ENCODE measurements around the gene NACC2.
A peak's percentile ranks its signal among the peaks of the same experiment; 100 is the strongest.

NACC2 gene

GRCh38 chr9:136059321-136059791 lies 35.7 kb downstream of the NACC2 start:
- H3K4me3 ChIP-seq (ENCODE audit: low read depth, low read length), result no peak overlapping the region

- no peak overlapping the region for H3K4me3 ChIP-seq (ENCODE audit: low read depth, low read length)
Measured at GRCh38 chr9:136058801-136059302, 36.2 kb downstream of the NACC2 start.

DNA sequence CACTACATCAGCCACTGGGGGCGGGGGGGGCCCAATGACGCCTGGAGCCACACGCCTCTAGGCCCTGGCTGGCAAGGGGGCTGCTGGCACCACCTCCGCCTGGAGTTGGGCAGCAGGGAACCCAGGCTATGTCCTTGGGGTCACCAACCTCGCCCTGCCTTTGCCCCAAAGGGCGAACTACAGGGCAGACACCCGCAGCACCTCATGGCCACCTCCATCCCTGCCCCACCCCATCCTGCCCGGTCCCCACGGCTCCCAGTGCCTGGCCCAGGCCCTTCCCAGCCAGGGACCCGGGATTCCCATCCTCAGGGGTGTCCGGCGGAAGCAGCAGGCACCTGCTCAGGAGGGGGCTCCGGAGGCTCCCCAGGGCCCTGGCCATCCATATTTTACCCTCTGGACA lies 37.0 kb downstream of the NACC2 start:
- H3K4me3 ChIP-seq (ENCODE audit: low read depth, low read length), result no peak overlapping the region

GRCh38 chr9:136057236-136058081 lies 37.6 kb downstream of the NACC2 start:
- no peak overlapping the region for H3K4me3 ChIP-seq (ENCODE audit: low read depth, low read length)

GRCh38 chr9:136056546-136057235 lies 38.4 kb downstream of the NACC2 start:
- no peak overlapping the region for H3K4me3 ChIP-seq (ENCODE audit: low read depth, low read length)

- no peak overlapping the region for H3K4me3 ChIP-seq (ENCODE audit: low read depth, low read length)
Measured at GRCh38 chr9:136055715-136056545, 39.2 kb downstream of the NACC2 start.

DNA sequence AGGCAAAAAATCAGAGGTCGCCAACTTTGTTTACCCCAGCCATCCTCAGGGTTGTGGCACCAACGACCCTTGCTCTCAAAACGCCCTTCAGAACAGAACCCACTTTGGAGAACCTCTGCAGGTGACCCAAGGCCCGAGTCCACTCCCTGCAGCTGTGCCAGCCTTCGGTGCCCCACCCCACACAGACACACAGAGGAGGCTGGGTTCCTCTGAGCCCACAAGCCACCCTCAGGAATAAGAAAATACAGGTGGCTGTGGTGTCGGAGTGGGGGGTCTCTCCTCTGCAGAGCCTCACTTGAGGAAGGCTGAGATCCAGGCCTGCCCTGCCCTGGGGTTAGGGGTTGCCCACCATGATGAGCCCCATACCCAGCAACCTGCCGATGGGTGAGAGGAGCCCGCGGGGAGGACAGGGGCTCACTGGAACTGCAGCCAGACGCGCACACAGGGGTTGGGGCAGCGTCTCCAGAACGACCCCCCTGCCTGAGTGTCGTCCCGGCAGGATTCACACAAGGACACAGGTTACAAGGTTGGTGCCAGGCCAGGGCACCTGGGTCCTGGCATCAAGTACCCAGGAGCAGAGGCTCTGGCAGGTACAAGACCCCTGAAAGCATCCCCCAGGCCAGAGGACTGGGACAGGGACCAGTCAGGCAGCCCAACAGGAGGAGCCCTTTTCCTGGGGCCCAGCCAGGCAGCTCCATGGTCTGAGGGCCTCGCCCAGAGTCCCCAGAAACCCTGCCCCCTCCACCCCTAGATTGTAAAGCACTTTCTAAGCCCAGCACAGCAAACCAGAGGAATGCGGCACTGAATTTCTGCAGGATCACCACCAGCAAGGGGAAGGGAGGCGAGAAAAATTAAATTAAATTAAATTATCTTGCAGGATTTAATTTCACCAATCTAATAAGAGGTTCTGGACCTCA lies 40.0 kb downstream of the NACC2 start:
- no peak overlapping the region for H3K4me3 ChIP-seq (ENCODE audit: low read depth, low read length)

DNA sequence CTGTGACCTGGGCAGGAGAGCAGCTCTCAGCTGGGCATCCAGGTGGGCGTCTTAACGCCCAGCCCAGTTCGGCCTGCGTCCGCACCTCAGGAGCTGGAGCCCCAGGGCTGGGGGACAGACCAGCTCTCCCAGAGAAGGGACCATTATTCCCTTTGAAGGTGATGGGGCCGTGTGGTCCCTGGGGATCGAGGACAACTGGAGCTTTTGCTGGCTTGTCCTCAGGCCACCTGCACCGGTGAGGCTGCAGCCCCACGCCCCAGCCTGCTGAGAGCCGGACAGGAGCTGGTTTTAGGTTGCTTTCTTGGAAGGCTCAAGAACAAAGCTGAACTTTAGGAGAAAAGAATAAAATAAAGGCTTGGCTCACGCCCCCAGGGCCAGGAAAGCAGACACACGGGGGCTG lies 40.9 kb downstream of the NACC2 start:
- no peak overlapping the region for H3K4me3 ChIP-seq (ENCODE audit: low read depth, low read length)

GRCh38 chr9:136053757-136054142 lies 41.3 kb downstream of the NACC2 start:
- H3K4me3 ChIP-seq (ENCODE audit: low read depth, low read length), result no peak overlapping the region

- no peak overlapping the region for H3K4me3 ChIP-seq (ENCODE audit: low read depth, low read length)
Measured at GRCh38 chr9:136052991-136053756, 41.9 kb downstream of the NACC2 start.

- no peak overlapping the region for H3K4me3 ChIP-seq (ENCODE audit: low read depth, low read length)
Measured at GRCh38 chr9:136052472-136052880, 42.6 kb downstream of the NACC2 start.

- H3K4me3 ChIP-seq (ENCODE audit: low read depth, low read length), result peak overlapping the region; percentile 47
Measured at GRCh38 chr9:136051837-136052471, 43.1 kb downstream of the NACC2 start.

GRCh38 chr9:136051453-136051836 lies 43.6 kb downstream of the NACC2 start:
- H3K4me3 ChIP-seq (ENCODE audit: low read depth, low read length), result peak overlapping the region; percentile 47

DNA sequence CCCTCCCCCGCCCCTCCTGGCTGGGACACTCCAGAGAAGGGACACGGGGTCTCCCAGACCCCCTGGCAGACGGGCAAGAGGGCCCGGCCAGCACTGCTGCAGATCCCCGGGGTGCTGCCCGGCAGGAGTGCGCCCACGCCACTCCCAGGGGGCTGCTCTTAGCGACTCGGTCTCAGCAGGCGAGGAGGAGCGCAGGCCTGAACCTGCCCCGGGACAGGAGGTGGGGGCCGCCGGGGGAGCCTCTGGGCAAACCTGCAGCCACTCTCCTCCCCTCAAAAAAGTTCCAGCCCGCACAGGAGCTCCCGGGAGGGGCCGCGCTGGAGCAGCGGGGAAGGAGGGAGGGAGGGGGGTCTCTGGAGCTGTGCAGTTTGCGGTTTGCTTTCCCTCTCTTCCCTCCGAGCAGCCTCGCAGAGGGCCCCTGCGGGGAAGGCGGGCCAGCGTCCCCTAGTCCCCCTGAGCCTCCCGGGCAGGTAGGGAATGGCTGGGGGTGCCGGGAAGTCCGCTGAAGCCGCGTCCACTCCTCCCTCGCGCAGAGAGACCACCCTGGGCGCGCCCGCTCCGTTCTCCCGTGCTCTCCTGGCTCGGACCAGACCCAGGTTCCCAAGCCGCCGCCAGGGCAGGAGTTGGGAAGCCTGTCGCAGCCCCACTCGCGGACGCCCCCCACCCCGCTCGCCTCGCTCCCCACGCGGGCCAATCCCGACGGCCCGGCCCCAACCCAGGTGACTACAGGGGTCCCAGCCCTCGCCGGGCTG lies 44.2 kb downstream of the NACC2 start:
- H3K4me3 ChIP-seq (ENCODE audit: low read depth, low read length), result peak overlapping the region; percentile 47

DNA sequence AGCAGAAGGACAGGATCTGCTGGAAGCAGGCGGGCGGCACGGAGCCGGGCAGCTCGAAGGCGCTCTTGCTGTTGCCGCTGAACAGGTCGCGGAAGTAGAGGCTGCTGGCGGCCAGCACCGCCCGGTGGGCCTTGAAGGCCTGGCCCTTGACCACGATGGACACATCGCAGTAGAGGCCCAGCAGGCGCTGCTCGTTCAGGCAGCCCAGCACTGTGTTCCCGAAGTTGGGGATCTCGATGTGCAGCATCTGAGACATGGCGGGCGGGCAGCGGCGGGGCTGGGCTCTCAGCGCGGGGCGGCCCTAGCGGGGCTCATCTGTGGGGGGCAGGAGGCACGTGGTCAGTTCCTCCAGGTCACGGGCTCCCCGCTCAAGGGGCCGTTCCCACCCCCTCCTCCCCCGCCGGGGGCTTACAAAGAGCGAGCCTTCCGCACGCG lies 44.8 kb downstream of the NACC2 start:
- H3K4me3 ChIP-seq (ENCODE audit: low read depth, low read length), result peak overlapping the region; percentile 47

DNA sequence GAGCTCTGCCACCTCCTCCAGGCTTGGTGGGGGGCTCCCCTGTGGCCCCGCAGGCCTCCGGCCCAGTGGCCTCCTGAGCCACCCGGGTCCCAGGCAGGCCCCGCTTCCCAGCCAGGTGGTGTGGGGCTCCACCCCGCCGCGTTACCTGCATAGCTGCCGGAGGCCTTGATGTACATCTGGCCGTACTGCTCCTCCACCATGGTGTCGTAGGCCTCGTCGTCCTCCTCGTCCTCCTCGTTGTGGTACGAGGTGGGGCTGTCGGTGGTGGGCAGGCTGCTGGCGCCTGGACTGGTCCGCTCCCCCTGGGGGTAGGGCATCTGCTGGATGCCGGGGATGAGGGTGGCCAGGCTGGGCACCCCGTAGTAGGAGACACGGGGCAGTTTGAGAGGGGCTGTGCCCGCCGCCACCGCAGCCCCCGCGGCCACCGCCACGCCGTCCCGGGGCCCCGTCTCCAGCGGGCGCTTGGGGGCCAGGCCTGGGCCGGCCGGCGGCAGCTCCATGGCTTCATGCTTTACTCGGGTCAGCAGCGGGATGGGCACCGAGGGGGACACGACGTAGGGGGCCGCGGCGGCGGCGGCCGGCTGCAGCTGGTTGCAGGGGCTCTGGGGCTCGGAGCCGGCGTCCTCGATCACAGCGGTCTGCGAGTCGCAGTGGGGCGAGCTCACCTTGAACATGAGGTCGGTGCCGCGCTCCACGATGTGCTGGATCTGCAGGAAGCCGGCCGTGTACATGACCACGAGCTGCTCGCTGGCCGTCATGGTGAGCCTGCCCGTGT lies 45.4 kb downstream of the NACC2 start:
- no peak overlapping the region for H3K4me3 ChIP-seq (ENCODE audit: low read depth, low read length)

Data from iPS-11a (cell line).